HepG2 (cell line): ENCODE results near the gene TRPV2. TPM values are rescaled to one million over a fixed set of nuclear protein-coding genes. Genes with fewer than 3 reads are reported as not detected.

Experiments used
- ARNT2 ChIP-seq: sonication (generic); formaldehyde crosslinking; IDR thresholded peaks from 2 replicates; pipeline ENCODE4 v1.8.0; 2022; ENCODE audit warnings: mild to moderate bottlenecking, low read depth, missing genetic modification reagents, moderate library complexity
- ATF7-NPFF ChIP-seq: sonication (generic); formaldehyde crosslinking; IDR thresholded peaks from 2 replicates; pipeline ENCODE4 v1.8.1; 2023; ENCODE audit warnings: mild to moderate bottlenecking, low read depth, missing genetic modification reagents, moderate library complexity
- ETS1 ChIP-seq: sonication (generic); formaldehyde crosslinking; IDR thresholded peaks from 2 replicates; pipeline ENCODE4 v1.4.0; 2020; ENCODE audit warnings: missing genetic modification reagents
- ETV6 ChIP-seq: sonication (generic); formaldehyde crosslinking; conservative IDR thresholded peaks from 2 replicates; pipeline ENCODE4 v1.4.0; 2020; ENCODE audit warnings: missing genetic modification reagents
- HCFC1 ChIP-seq: fragments of 150-350 bp; IDR thresholded peaks from 2 replicates; pipeline ENCODE4 v1.6.1; 2014; ENCODE audit warnings: low read depth, low read length
- KLF9 ChIP-seq: IDR thresholded peaks from 2 replicates; pipeline ENCODE4 v1.6.1; 2016; ENCODE audit warnings: low read depth
- RAD21 ChIP-seq: fragments of 450-650 bp; formaldehyde crosslinking; IDR thresholded peaks from 2 replicates; pipeline ENCODE4 v1.5.0; 2020; ENCODE audit warnings: mild to moderate bottlenecking
- RBM39 ChIP-seq: fragments of 200-400 bp; formaldehyde crosslinking; IDR thresholded peaks from one replicate; pipeline ENCODE4 v1.6.1; 2018; ENCODE audit warnings: antibody characterized with exemption, mild to moderate bottlenecking, low read depth, low read length; ENCODE audit not compliant: poor library complexity, severe bottlenecking
- SPEN ChIP-seq: sonication (generic); formaldehyde crosslinking; IDR thresholded peaks from 2 replicates; pipeline ENCODE4 v1.5.1; 2020; ENCODE audit warnings: low read depth, mild to moderate bottlenecking, missing genetic modification reagents
- SRY ChIP-seq: sonication (generic); formaldehyde crosslinking; IDR thresholded peaks from 2 replicates; pipeline ENCODE4 v1.8.0; 2022; ENCODE audit warnings: mild to moderate bottlenecking, missing genetic modification reagents
- TBL1XR1 ChIP-seq: fragments of 150-350 bp; IDR thresholded peaks from 2 replicates; pipeline ENCODE4 v1.6.1; 2014; ENCODE audit warnings: borderline replicate concordance, low read length; ENCODE audit not compliant: partially characterized antibody
- ZBTB49 ChIP-seq: sonication (generic); formaldehyde crosslinking; IDR thresholded peaks from 2 replicates; pipeline ENCODE4 v1.4.0; 2020; ENCODE audit warnings: missing genetic modification reagents, borderline replicate concordance
- ZKSCAN5 ChIP-seq: sonication (generic); formaldehyde crosslinking; IDR thresholded peaks from 2 replicates; pipeline ENCODE4 v1.5.1; 2020; ENCODE audit warnings: mild to moderate bottlenecking, missing genetic modification reagents
- ZNF121 ChIP-seq: sonication (generic); formaldehyde crosslinking; IDR thresholded peaks from 2 replicates; pipeline ENCODE4 v1.5.0; 2020; ENCODE audit warnings: mild to moderate bottlenecking, missing genetic modification reagents
- ZNF263 ChIP-seq: sonication (generic); formaldehyde crosslinking; IDR thresholded peaks from 2 replicates; pipeline ENCODE4 v1.4.0; 2020; ENCODE audit warnings: missing genetic modification reagents
- ZNF282 ChIP-seq: fragments of 450-650 bp; IDR thresholded peaks from 2 replicates; pipeline ENCODE4 v1.6.1; 2018; ENCODE audit not compliant: partially characterized antibody
- ZNF367 ChIP-seq: sonication (generic); formaldehyde crosslinking; IDR thresholded peaks from 2 replicates; pipeline ENCODE4 v1.4.0; 2020; ENCODE audit warnings: missing genetic modification reagents, borderline replicate concordance
- ZNF383 ChIP-seq: sonication (generic); formaldehyde crosslinking; IDR thresholded peaks from 2 replicates; pipeline ENCODE4 v1.4.0; 2020; ENCODE audit warnings: missing genetic modification reagents, mild to moderate bottlenecking, borderline replicate concordance
- ZNF501 ChIP-seq: sonication (generic); formaldehyde crosslinking; IDR thresholded peaks from 2 replicates; pipeline ENCODE4 v1.5.1; 2020; ENCODE audit warnings: mild to moderate bottlenecking, moderate library complexity, missing genetic modification reagents
- ZNF503 ChIP-seq: sonication (generic); formaldehyde crosslinking; IDR thresholded peaks from 2 replicates; pipeline ENCODE4 v1.4.0; 2020; ENCODE audit warnings: missing genetic modification reagents
- ZNF678 ChIP-seq: sonication (generic); formaldehyde crosslinking; IDR thresholded peaks from 2 replicates; pipeline ENCODE4 v1.4.0; 2020; ENCODE audit warnings: mild to moderate bottlenecking, missing genetic modification reagents
- ZNF720 ChIP-seq: sonication (generic); formaldehyde crosslinking; IDR thresholded peaks from 2 replicates; pipeline ENCODE4 v1.4.0; 2020; ENCODE audit warnings: missing genetic modification reagents
- ZNF737 ChIP-seq: sonication (generic); formaldehyde crosslinking; IDR thresholded peaks from 2 replicates; pipeline ENCODE4 v1.5.0; 2020; ENCODE audit warnings: missing genetic modification reagents, mild to moderate bottlenecking, borderline replicate concordance
- polyA plus RNA-seq, 8 experiments: library from polyadenylated mRNA; depleted of rRNA in 3 of 8; stranded (reverse) in 7 of 8; unstranded in 1 of 8; fragments of >200 nt; fragmentation: Illumina TruSeq in 4 of 8; extraction: Trizol in 4 of 8; gene quantifications; 2 replicates each; pipeline versions ENCODE4 v1.2.1 to v1.2.3, GENCODE V29; 2011 to 2016; ENCODE audit warnings: low read depth in 4 of 8, missing spikeins in 1 of 8, mixed read lengths in 1 of 8; ENCODE audit not compliant: insufficient read depth in 1 of 8
- total RNA-seq, 5 experiments: library from RNA; depleted of rRNA; stranded (reverse); fragments of >200 nt; fragmentation: Illumina TruSeq; extraction: Trizol; gene quantifications; 2 replicates each; pipeline ENCODE4 v1.2.3, GENCODE V29; 2016; ENCODE audit warnings: low read depth in 1 of 5
- TF ChIP-seq, protein P1 (sequence below): IDR thresholded peaks from 2 replicates; pipeline ENCODE4 v1.6.1; 2016; ENCODE audit warnings: missing biosample characterization, missing genetic modification reagents, low read depth

TRPV2 gene
- total and polyA plus RNA-seq, 2 of the 13 experiments (the other 11 are each of a cell fraction or from before 2014, with no cell fraction given) = 13.6 to 21.3 TPM

DNA sequence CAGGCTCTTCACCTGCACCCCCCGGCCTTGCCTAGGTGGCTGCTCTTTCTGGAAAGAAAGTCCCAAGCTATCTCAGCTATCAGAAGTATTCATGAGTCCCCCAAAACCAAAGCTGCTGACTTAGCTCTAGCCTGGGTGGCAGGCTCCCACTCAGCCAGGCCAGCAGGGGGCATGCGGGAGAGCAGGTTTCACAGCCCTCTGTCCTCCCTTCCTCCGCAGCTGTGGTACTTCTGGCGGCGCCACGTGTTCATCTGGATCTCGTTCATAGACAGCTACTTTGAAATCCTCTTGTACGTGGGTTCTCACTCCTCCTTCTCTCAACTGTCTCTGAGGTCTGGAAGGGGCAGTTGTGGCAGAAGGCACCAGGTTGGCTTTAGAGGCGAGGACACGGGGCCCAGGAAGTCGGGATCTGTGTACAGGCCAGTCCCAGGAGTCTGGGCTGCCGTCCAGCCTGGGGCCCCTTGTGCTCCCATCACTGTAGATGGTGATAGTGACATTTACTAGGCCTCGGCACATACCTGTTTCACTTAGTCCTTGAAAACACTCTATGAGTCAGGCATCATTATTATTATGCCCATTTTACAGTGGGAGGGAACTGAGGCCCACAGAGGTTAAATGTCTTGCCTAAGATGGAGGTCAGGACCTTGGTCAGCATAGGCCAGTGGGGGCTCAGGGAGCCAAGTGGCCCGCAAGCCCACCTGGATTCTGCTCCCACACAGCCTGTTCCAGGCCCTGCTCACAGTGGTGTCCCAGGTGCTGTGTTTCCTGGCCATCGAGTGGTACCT is 12.9 kb downstream of the TRPV2 start (continued):
- TF ChIP-seq ZNF121 (CRISPR knock-in tag) (no peak), ZNF501 (CRISPR knock-in tag) (0 out of 2 replicates have a peak, but pooled peaks have one; percentile 31), TBL1XR1 (no peak), ETV6 (no peak), HCFC1 (no peak), ZNF720 (no peak), ZNF503 (CRISPR knock-in tag) (no peak), ARNT2 (CRISPR knock-in tag) (peak; percentile 69; the same call in 1 of the 2 replicates), RAD21 (CRISPR knock-in tag) (peak; percentile 57; the same call in 1 of the 2 replicates), ZNF737 (CRISPR knock-in tag) (no peak), ZNF282 (no peak), ZBTB49 (peak; percentile 33; the same call in 1 of the 2 replicates), KLF9 (CRISPR knock-in tag) (0 out of 2 replicates have a peak, but pooled peaks have one; percentile 44), ZNF383 (CRISPR knock-in tag) (no peak), RBM39 (no peak), SPEN (CRISPR knock-in tag) (no peak), SRY (CRISPR knock-in tag) (no peak), ZNF367 (CRISPR knock-in tag) (no peak), ZNF678 (CRISPR knock-in tag) (no peak), ZNF263 (CRISPR knock-in tag) (peak; percentile 88), ETS1 (CRISPR knock-in tag) (no peak), ATF7-NPFF (CRISPR knock-in tag) (peak; percentile 71), ZKSCAN5 (no peak)
- TF ChIP-seq, protein P1, sequence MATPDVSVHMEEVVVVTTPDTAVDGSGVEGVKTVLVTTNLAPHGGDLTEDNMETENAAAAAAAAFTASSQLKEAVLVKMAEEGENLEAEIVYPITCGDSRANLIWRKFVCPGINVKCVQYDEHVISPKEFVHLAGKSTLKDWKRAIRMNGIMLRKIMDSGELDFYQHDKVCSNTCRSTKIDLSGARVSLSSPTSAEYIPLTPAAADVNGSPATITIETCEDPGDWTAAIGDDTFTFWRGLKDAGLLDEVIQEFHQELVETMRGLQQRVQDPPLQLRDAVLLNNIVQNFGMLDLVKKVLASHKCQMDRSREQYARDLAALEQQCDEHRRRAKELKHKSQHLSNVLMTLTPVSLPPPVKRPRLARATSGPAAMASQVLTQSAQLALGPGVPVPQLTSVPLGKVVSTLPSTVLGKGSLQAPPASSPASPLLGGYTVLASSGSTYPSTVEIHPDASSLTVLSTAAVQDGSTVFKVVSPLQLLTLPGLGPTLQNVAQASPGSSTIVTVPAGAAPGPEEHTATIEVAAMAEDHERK = no peak
